Caki2 (cell line): ENCODE data around the gene CCNL1. TPM values are rescaled to one million over a fixed set of nuclear protein-coding genes. Genes with fewer than 3 reads are reported as not detected.
A peak's percentile ranks its signal among the peaks of the same experiment; 100 is the strongest.
"Not testable (repeated sequence)": the region's sequence is repeated elsewhere in the genome, so short reads cannot be mapped to it uniquely, and the experiment has no call there.

Experiments
- DNase-seq: peaks from one replicate; pipeline ENCODE4 v3.0.0-alpha.2; 2015; ENCODE audit warnings: low read depth
- in situ Hi-C: cut with HindIII; loops from 2 replicates; pipeline ENCODE4 v1.10.0; 2016; ENCODE audit warnings: low sequenced_read_pairs, low pct_unique_long_range_greater_than_20kb, mixed read lengths
- total RNA-seq: library from RNA; depleted of rRNA; stranded (reverse); fragments of >200 nt; shearing (Covaris generic); gene quantifications from 2 replicates; pipeline ENCODE4 v1.2.3, GENCODE V29; 2014; ENCODE audit warnings: low replicate concordance

CCNL1 gene
- total RNA-seq, 1 experiment from 2014 or later, result 31.0 TPM

DNA sequence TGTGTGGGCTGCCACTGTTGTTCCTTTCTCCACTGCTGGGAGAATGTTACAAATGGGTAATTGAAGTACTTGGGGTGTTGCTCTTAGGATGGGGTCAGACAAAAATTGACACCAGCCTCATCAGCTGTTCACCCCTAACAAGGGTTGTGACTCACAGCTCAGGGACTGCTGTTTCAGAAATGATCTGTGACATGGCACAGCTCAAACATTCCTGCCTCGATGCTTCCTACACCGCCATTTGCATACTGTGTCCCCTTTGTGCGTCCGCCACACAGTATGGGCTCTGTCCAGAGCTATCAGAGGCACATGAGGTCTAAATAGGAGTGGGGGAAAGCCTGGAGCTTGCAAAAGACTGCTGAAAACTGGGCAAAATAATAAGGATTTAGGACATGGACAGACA, 43.9 kb downstream of the CCNL1 start:
- in situ Hi-C loops, result no loop called here
- no peak for DNase-seq

DNA sequence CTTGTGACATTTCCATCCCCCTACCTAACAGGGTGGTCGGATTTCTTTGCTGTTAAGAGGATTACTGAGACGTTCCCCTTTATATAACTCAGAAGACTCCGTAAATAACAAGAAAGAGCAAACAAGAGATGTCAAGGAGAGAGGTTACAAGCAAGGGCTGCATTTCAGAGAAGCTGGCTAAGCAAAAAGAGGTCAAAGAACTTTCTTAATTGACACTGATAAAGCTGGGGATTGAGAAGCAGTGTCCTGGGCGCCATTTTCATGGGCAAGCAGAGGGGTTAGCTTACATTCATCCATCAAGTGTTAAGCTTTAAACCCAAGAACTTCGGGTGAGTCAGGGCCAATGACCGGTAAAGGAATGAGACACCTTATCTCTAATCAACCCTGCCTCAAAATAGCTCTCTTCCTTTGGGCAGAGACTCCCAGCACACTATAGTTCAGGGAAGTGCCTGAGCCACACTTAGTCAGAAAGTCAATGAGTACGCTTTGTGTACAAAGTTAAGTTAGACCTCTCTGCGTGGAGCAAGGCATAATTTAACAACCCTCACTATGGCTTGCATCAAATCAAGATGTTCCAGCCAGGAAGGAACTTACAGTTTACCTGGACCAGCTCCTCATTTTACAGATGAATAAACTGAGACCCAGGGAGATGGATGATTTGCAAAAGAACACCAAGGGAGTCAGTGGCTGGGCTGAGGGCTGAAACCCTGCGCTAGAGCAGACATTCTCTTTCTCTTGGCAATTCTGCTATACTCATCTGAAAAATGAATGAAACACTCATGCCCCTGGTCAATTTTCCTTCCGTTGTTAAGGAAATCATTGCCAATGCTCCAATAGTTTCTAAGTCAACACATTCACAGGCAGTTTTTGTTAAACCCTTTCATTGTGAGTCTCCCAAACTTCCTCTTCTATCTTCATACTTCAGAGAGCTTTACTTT, 44.6 kb downstream of the CCNL1 start:
- DNase-seq, result peak; percentile 52
- in situ Hi-C loops, result no loop called here

DNA sequence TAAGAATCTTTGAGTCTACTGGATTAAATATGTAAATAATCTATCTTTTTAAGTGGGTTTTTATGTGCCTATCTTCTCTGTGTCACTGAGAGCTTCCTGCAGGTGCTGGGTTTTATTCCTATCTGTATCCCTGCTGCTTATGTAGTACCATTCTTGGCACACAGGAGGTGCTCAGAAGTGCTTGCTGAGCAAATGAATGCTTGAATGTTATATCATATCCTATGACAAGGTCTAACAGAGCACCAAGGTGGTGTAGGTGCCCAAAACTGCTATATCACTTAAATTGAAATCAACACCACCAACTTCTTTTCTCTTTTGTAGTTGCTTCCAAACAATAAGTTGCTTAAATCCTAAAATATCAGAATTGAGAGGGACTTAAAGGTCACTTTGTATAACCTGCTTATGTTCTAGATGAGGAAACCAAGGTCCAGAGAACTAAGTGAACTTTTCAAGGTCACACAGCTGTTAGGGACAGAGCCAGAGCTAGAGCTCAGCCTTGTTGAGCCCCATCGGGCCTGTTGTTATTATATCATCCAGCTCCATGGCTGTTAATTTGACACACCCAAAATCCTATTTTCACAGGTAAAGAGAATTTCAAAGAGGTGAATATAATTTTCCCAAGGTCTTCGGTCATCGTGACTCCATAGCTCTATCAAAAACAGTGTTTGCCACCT, 46.0 kb downstream of the CCNL1 start:
- in situ Hi-C loops, result no loop called here
- no peak for DNase-seq

DNA sequence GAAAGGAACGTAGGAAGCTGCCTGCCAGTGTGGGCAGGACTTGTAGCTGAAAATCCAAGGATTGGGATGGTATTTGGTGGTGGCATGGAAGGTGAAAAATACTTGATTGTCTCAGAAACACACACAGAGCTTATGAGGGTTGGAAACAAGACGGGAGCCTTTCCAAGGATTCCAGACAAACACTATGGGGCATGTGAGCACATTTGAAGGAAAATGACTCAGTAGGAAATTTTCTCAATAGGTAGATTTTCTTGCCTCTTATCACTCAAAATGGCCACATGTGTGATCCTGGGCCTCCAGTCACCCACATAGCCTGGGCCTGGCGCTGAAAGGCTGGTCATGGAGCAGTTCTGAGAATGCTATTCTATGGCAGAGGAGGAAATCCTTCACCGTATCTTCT, 47.4 kb downstream of the CCNL1 start:
- in situ Hi-C loops, result no loop called here

DNA sequence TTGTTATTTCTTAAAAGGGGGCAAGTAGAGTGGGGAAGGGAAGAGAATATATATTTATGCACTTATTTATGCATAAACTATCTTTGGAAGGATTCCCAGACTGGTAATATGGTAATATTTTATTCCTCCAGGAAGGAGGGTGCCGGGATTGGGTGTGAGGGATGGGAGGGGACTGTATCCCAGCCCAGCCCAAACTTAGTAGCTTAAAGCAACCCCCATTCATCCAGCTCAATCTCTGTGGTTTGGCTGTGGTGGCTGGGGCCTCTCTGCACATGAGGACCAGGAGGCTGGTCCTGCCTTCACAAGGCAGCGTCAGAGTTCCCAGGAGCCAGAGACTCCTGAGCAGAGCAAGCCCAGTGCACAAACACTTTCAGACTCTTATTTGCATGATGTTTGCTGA, 48.4 kb downstream of the CCNL1 start:
- DNase-seq, result no peak
- in situ Hi-C loops, result no loop called here

More for the DNA sequence above, 47.4 kb downstream of the CCNL1 start:
- DNase-seq, result no peak

DNA sequence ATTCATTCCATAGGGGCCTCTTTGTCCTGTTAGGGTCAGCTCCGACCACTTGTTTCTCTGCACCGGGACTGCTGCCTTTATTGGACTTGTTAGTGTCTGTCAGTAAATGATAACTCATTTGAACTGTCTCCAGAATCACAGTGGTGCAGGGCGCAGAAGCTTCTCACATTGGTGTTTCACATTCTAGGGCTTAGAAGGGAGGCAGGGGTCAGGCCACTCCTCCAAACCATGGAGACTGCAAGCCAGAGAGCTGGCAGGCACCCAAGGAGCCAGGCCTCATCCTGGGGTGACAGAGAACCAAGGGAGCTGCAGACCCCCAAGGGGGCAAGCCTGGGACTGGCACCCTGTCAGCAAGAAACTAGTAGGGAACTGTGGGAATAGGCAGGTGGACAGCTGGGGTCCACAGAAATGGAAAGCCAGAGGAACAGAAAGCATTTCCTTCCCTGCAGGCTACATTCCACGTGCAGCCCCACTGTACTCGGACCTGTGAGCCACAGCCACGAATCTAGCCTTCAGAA, 49.1 kb downstream of the CCNL1 start:
- no peak for DNase-seq
- in situ Hi-C loops, result no loop called here

DNA sequence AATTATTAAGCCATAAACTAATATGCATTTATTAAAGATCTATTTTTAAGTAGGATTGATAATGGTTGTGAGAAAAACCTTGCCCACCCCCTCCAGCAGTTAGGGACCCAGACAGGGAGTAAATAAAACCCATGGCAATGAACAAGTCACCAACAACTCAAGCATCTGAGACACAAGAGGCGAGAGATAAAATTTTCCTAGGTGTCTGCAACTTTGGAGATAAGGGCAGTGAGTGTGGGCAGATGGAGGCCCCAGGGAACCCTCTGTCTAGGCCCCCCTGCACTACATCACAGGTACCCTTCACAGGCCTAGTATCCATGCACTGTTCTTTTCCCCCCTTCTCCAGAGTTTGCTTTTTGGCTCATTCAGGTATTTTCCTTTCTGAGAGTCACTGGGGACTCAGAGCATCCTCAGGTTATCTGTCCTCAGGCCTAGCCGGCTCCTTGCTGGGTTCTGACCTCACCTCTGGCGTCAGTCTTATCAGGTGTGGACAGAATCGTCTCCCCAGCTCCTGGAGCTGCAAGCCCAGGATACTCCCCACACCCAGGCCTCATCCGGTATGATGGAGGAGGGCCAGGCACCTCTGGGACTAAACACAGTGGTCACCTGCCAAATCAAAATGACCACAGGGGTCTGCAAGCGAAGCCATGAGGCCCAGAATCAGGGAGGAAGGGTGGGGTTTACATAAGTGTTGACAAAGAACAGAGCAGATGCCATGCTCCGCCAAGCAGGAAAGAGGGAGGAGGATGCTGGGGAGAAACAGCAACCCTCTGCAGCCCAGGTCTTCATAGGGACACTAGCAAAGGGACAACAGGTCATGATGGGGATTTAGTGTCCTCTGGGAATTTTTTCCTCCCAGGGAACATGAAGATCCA, 50.4 kb downstream of the CCNL1 start:
- DNase-seq, result no peak
- in situ Hi-C loops, result no loop called here

DNA sequence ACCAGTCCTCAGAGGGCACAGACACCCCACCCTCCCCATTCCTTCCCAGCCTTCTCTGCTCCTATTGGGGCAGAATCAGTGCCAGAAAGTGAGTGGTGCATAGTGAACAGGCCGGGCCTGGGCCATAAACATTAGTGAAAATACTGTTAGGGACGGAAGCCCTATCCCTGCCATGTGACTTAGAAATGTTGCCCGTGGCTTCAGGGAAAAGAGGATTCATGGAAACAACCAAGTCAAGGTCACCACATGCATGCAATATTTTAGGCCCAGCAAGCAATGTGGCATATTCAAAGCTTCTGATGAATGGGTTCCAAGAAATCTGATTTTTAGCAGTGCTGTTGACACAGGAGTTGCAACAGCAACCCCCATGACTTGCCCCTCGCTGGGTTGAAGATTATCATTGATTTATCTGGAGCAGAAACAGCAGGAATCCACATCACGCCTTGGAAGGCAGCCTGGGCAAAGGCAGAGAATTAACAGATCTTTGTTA, 52.3 kb downstream of the CCNL1 start:
- no peak for DNase-seq
- in situ Hi-C loops, result no loop called here

DNA sequence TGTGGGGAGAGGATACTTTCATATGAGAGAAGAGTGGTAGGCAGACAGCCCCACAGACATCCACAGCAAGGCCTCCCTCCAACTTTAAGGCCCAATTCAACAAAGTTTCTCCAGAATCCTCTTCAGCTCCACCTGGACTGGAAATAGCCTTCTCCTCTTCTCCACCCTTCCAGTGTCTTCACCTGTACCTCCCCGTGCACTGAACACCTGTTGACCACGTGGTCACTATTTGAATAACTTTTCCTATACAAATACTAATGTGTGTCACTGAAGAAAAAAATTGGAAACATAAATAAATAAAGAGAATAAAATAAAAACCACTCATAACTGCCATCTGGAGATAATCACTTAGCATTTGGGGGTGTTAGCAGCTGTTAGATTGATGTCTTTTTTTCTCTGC, 52.9 kb downstream of the CCNL1 start:
- DNase-seq, result no peak
- in situ Hi-C loops, result no loop called here

DNA sequence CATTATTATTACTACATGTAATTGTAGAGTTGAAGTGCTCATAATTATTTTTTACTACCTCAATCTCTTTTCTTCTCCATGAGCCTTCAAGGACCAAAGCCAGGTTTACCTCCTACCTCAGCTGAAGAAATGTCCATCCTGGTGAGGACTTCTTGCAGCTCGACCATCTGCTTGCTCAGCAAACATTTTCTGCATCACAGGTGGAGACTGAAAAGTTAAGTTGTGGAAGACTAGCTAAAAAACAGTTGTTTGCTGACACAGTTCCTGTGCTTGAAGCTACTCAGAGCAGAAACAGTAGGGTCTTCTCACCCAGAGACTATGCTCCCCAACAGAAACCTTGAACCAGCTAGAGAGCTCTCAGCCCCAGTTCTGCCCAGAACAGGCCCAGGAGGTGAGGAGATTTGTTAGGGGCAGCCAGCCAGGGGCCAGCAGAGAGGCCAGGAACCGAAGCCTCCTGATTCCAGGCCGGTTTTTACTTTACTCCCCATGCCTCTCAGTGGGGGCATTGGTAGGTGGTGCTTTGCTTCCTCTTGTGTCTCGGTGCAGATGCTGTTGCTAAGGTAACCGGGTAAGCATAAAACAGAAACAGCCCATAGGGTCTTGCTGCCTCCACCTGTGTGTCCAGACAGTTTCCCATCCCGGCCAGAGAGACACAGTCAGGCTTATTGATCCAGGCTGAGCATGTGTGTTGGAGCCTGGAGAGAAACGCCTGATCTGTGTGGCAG, 54.9 kb downstream of the CCNL1 start:
- in situ Hi-C loops, result no loop called here
- DNase-seq, result no peak

DNA sequence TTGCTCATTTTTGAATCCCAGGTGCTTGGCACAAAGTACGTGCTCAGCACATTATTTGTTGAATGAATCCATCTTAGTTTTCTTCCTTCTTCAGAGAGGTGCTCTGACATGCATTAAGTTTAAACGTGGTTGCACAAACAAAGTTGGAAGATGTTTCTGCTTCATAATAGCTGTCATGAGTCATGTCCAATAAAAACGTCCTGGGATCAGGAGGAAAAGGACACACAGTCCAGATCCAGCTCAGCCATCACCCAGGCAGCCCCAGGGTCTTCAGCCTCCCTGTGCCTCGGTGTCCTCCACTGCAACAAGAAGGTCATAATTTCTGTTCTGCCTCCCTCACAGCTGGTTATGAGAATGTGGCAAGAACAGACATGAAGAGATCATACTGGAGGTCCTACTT, 55.4 kb downstream of the CCNL1 start:
- in situ Hi-C loops, result no loop called here
- DNase-seq, result no peak

DNA sequence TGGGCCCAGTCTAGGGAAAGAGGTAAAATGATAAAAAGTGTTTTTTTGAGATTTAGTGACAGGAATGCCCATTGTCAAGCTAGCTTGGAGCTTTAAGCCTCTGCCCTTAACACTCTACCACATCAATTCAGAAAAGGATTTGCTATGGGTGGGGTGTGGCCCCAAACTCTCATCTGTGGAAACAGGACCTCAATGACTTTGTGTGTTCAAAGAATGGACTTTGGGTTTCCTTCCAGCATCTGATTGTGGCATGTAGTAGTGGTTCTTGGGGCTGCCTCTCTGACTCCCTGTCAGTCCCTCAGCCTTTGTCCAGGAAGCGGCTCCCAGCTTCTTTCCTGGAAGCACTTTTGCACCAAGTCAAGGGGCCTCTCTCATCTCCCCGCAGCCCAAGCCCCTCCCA, 56.1 kb downstream of the CCNL1 start:
- in situ Hi-C loops, result no loop called here
- no peak for DNase-seq

DNA sequence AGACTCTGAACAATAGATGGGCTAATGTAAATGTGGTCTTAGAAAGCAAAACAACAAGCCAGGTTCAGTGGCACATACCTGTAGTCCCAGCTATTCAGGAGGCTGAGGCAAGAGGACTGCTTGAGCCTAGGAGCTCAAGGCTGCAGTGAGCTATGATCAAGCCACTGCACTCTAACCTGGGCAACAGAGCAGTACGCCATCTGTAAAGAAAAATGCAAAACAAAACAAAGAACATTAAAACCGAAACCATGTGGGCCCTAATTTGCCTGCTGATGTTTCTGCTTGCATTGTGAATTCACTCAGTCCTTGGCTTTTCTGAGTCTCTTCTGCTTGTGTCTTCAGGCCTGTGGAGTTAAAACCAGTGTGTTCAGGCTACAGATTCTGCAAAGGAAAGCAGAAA, 56.7 kb downstream of the CCNL1 start:
- in situ Hi-C loops, result no loop called here
- DNase-seq, result no peak

DNA sequence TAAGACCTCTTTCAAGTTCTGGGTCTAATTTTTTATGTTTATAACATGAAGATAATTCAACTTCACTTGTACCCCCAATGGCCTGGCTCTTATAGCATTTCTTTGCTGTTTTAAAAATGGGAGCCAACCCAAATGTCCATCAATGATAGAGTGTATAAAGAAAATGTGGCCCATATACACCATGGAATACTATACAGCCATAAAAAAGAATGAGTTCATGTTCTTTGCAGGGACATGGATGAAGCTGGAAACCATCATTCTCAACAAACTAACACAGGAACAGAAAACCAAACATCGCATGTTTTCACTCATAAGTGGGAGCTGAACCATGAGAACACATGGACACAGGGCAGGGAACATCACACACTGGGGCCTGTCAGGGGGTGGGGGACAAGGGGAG, 57.4 kb downstream of the CCNL1 start:
- in situ Hi-C loops, DNase-seq: not testable (repeated sequence)

DNA sequence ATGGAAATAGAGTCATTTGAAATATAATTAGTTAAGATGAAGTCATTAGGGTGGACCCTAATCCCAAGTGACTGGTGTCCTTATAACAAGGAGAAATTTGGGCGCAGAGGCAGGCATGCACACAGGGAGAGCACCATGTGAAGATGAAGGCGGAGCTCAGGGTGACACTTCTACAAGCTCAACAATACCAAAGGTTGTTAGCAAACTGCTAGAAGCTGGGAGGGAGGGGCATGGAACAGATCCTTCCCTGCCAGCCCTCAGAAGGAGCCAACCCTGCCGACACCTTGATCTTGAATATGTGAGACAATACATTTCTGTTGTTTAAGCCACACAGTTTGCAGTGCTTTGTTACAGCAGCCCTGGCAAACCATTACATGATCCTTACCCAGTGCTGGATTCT, 57.8 kb downstream of the CCNL1 start:
- in situ Hi-C loops, result no loop called here

DNA sequence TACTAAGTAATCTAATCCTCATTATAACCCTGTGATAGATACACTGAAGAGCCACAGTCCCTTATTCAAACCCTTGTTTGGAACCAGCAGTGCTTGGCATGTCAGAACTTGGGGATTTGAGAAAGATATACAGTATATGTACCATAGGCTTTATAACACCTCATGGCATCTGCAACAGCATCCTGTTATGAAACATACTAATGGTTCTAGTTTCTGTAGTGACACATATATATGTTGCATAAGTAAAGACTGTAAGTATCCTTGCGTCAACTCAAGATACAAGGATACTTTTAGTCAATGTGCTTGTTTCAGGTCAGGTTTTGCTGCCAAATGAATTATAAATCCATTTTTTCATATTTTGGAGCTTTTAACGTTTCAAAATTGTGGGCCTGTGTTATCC, 58.5 kb downstream of the CCNL1 start:
- DNase-seq, result no peak
- in situ Hi-C loops, result no loop called here

More for the DNA sequence above, 57.8 kb downstream of the CCNL1 start:
- no peak for DNase-seq

DNA sequence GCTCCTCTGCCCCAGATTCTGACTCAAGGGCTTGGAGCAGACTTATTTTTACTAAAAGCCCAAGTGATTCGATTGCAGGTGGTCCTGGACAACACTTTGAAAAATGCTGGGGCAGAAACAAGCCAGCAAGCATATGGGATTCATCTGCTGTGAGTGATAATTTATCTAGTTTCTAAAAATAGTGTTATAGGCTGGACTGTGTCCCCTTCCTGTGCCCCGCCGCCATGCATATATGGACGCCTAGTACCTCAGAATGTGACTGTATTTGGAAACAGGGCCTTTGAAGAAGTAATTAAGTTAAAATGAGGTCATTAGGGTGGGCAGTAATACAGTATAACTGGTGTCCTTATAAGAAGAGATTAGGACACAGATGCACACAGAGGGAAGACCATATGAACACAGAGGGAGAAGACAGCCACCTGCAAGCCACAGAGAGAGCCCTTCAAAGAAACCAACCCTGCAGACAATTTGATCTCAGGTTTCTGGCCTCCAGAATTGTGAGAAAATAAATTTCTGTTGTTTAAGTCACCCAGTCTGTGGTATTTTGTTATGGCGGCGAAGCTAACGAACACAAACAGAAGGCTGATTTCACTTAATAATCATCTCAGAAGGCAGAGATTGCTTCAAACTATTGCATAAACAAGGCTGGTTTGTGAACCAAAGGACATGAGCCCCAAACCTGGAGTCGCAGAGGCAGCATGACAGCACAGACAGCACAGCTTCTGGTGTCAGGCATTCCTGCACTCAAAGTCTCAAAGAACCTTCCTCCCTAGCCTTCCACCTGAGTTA, 59.1 kb downstream of the CCNL1 start:
- no peak for DNase-seq
- in situ Hi-C loops, result no loop called here
